ENCODE results near the gene SMCP.

- TF ChIP-seq EP300 (IDR thresholded peaks at IDR 0.05; ENCODE audit: borderline replicate concordance), result no peak
- TF ChIP-seq RAD21 (IDR thresholded peaks at IDR 0.05; ENCODE audit: low read depth), result no peak
- no peak for TF ChIP-seq FOXM1 (IDR thresholded peaks at IDR 0.05; ENCODE audit: borderline replicate concordance, low read depth)
- no peak for TF ChIP-seq NFIC (IDR thresholded peaks at IDR 0.05)
- TF ChIP-seq TAF1 (IDR thresholded peaks at IDR 0.05; ENCODE audit: low read depth), result no peak
- TF ChIP-seq MAX (IDR thresholded peaks at IDR 0.05), result no peak
- no peak for TF ChIP-seq YY1 (IDR thresholded peaks at IDR 0.05; ENCODE audit: low read depth)
- TF ChIP-seq EGR1 (IDR thresholded peaks at IDR 0.05), result no peak
- no peak for TF ChIP-seq TEAD4 (IDR thresholded peaks at IDR 0.05)
- no peak for TF ChIP-seq CREB1 (IDR thresholded peaks at IDR 0.05; ENCODE audit: low read depth)
- TF ChIP-seq ZBTB7A (IDR thresholded peaks at IDR 0.05; ENCODE audit: low read depth), result no peak
- no peak for TF ChIP-seq CEBPB (IDR thresholded peaks at IDR 0.05)
- no peak for TF ChIP-seq REST (IDR thresholded peaks at IDR 0.05; ENCODE audit: low read depth)
These were observed 23.5 kb downstream of the SMCP start for GRCh38 chr1:152901631-152902030.
